Measurements from ENCODE around the gene TRIM10.

DNA sequence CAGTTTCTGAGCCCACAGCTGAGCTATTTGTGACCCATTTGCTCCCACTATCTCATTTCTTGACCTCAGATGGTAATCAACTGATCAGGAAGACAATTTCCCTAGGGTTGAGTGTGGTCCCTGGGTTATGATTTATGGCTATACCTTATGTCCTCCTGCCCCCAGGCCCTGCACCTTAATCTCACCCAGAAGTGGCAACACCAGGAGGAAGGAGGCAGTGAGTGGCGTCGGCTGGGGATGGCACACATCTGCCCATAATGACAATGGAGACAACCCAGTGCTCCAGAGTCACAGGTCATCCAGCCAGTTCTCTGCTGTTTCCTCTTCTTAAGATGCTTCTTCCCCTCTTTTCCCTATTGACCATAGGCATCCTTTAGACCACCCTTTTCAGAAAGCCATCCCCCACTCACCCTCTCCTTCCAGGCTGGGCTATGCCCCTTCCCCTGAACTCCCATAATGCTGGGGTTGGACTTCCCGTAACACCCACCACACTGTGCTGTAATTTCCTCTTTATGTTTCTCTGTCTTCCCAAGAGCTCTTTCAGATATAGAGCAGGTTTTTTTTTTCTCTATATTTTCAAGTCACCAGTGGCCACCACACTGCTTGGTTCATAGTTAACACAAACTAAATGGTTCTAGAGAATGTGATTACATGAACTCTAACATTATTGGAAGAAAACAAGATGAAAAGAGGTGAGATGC lies 8.0 kb downstream of the TRIM10 start:
- TF ChIP-seq, protein P1, sequence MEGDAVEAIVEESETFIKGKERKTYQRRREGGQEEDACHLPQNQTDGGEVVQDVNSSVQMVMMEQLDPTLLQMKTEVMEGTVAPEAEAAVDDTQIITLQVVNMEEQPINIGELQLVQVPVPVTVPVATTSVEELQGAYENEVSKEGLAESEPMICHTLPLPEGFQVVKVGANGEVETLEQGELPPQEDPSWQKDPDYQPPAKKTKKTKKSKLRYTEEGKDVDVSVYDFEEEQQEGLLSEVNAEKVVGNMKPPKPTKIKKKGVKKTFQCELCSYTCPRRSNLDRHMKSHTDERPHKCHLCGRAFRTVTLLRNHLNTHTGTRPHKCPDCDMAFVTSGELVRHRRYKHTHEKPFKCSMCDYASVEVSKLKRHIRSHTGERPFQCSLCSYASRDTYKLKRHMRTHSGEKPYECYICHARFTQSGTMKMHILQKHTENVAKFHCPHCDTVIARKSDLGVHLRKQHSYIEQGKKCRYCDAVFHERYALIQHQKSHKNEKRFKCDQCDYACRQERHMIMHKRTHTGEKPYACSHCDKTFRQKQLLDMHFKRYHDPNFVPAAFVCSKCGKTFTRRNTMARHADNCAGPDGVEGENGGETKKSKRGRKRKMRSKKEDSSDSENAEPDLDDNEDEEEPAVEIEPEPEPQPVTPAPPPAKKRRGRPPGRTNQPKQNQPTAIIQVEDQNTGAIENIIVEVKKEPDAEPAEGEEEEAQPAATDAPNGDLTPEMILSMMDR (IDR thresholded peaks at IDR 0.05), result no peak
- TF ChIP-seq POLR2A (IDR thresholded peaks at IDR 0.05), result no peak
